Activated gamma-delta T cell treated with anti-CD3 and anti-CD28 coated beads, Interleukin-2, amount 50 U/mL, for 16 hours (primary cell): ENCODE data around the gene UPP2.

Experiments used
- DNase-seq: peaks from one replicate; pipeline ENCODE4 v3.0.0-alpha.2; 2020; ENCODE audit warnings: low read depth

UPP2 gene

DNA sequence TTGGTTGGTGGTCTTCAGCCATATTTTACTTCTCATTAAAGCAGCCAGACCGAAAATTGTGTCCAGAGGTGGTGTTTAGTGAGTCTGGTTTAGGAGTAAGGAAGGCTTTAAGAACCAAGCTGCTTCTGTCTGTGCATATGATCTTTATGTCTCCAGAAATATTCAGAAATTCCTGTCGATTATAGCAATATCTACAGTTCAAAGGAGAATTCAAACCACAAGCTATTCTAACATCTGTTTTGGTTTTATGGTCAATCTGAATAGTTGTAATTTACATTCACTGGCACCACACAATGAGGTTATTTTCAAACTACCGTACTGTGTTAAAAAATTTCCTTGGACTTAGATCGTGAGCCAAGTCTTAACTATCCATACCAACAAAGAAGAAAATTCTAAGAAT lies 11.3 kb downstream of the UPP2 start:
- no peak for DNase-seq

GRCh38 chr2:158113741-158114295 lies 12.1 kb downstream of the UPP2 start:
- DNase-seq, result no peak

DNA sequence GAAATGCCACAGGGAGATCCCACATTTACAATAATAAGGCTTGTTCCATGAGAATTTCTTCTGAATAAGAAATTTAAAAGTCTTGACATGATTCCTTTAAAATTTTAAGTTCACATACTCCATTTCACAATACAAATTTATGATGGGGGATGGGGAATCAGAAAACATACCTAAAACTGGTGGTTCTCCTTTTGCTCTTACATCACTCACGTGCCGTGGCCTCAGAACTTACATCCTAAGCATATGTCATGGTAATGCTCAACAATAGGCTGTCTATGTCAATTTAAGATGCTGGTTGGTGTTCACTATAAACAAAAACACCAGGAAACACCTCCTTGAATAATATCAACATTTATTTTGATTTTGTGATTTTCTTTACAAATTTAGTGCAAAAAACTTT lies 12.8 kb downstream of the UPP2 start:
- no peak for DNase-seq

DNA sequence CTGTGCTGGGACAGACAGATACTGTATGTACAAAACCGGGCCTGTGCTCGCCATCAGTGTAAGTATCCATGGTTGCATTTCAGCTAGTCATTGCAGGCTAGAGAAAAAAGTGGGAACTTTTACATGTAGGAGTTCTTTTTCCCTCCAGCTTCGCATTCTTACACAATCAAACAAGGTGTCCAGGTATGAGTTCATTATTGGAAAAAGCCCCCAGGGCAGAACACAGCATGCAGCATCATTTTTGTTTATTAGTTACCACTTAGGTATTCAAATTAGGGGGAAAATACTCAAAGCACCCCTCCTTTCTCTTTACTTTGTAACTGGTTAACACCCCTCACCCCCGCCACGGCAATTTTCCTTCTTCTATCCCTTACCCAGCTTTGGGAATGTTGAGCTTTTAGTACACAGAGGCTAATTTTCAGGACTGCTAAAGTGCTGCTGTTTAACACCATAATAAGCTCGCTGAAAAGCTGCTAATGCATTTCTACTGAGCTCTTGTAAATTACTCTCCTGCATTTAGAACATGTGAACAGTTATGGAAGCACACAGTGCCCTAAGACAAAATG lies 13.6 kb downstream of the UPP2 start:
- no peak for DNase-seq

GRCh38 chr2:158116936-158117335 lies 15.3 kb downstream of the UPP2 start:
- DNase-seq, result no peak

DNA sequence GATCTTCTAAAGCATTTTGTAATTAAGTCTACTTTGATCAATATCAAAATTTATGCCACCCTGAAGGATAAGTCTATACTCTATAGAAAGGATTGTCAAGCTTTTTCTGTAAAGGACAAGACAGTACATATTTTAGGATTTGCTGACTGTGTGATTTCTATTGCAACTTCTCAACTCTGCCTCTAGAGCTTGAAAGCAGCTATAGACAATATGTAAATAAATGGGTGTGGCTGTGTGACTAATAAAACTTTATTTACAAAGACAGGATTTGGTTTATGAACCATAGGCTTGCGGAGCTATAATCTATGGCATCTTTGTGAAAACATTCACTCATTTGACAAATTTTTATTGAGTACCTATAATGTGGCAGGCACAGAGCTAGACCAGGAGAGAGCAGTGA lies 18.4 kb downstream of the UPP2 start:
- DNase-seq, result no peak

DNA sequence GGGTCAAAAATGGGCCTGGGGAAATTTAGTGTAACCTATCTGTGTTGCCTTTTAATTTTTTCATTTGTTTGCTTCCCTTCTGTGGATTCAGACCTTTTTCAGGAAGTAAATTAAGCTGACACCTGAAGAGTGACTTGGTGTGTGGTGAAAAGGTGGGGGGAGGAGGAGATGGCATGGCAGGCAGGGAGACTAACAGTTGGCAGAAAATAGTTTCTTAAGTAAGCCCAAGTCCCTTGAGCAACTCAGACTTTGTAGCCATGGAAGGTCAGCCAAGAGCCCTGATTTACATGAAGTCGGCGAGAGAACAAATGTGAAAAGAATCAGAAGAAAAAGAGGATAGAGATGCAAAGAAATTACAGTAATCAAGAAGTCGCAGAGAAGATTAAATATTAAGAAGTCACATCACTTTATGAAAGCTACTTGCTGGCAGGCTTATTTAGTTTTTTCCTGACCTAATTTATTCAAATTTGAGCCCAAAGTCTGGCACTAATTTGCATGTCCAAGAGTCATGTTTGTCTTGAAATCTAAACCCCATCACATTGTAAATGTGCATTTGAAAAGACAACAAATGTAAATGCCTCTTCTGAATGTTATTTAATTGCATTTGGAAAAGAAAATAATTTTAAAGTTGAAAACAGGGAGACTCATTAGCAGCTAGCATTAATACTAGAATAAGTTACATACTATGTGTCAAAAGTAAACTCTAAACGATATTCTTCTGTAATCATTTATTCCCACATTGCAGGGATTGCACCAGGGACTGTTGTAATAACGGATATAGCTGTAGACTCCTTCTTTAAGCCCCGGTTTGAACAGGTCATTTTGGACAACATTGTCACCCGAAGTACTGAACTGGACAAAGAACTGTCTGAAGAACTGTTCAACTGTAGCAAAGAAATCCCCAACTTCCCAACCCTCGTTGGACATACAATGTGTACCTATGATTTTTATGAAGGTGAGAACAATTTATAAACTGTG lies 19.3 kb downstream of the UPP2 start:
- no peak for DNase-seq

GRCh38 chr2:158124896-158125295 lies 23.2 kb downstream of the UPP2 start:
- DNase-seq, result no peak

GRCh38 chr2:158125756-158126498 lies 24.3 kb downstream of the UPP2 start:
- DNase-seq, result no peak

DNA sequence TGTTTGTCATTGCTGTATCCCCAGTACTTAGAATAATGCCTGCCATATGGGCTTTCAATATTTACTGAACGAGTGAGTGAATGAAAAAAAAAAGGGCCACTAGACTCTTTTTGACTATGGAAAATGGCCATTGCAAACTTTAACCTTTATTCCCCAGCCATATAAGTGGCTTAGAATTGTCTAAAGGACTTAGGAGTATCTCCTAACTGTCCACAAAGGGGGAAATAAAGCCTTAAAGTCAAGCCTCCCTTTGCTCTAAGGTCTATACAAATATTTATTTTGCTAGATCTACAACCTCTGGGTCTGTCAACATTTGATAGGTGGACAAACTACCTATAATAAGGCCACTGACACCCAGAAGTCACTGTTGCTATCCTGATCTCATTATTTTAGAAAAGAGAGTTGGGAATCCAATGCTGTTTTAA lies 25.7 kb downstream of the UPP2 start:
- no peak for DNase-seq

DNA sequence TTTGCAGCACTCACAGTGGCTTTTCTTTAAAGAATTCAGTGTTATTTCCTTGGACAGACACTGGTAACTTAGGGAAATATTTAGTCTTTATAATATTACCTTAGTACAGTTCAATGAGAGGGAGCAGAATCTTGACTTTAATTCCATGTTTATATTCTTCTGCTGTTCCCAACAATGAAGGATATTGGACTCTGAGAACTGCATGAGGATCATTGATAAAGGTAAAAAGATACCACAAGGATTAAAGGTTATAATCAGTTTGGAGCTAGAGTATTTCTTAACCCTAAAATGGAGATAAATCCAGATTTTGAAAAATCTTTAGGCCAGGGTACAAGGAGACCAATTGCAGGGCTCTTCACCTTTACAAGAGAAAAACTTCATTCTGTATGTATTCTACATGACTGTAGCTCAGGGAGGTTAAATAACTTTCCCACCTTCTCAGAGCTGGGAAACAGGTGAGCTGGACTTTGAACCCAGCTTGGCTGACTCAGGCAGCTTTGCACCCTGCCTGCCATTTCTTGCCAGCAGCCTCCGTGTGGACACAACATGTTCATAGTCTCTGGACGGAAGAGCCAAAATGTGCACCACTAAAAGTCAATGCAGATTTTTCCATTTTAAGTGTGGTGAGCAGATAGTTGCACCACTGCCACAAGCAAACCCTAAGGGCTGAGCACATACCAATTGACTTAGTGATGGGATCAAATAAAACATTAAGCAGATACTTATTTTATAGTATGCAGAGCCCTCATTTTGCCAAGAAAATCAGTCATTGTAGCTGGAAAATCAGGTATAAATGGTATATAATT lies 26.7 kb downstream of the UPP2 start:
- no peak for DNase-seq

- no peak for DNase-seq
Observed at GRCh38 chr2:158129037-158129436, 27.4 kb downstream of the UPP2 start.

- no peak for DNase-seq
Observed at GRCh38 chr2:158130832-158131473, 29.3 kb downstream of the UPP2 start.

DNA sequence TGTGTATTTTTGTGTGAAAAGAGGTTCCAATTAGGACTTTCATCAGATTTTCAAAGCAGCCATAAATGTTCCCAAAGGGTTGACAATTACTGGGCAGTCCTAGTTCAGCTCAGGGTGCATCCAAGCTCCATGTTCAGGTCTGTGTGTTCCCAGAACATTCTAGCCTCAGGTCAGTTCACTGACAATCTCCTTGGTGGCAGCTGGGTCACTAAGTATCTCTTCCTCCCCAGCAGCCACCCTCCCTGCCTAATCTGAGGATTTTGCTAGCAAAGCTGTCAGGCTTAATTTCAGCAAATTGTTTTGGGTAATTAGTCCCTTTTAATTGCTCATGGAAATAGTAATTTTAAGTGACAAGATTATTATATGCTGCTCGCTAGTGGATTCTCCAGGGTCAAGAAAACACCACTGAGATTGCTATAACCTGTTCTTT lies 29.8 kb downstream of the UPP2 start:
- no peak for DNase-seq

GRCh38 chr2:158131919-158132566 lies 30.4 kb downstream of the UPP2 start:
- no peak for DNase-seq

DNA sequence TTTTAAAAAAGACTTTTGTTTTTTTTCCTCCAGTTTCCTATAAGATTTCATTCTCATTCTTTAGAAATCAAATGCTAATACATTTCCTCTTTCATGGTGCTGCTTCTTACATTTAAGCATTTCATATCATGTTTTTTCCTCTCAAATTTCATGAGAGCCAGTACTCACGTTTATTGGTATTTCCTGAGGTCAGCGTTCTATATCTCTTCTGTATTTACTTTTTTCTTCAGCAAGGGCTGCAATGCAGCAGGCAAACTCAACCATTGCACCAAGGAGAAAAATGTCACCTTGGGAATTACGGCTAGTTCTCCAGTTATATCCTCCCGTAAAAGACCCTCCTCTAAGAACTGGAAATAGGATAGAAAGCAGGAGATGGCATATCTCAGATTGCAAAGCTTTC lies 32.4 kb downstream of the UPP2 start:
- no peak for DNase-seq

DNA sequence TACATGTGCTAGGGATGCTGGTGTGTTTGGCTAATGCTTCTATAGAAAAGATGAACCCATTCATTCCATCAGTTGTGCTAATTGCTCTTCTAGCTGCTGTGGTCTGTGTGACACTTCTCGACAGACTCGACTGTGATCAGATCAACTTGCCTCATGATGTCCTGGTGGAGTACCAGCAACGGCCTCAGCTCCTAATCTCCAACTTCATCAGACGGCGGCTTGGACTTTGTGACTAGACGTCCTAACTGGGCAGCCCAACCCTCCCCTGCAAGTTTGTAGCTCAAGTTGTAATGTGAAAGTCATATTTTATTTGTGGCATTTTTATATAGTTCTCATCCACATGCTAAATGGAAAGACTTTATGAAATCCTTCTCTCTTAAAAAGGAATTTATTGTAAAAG lies 33.0 kb downstream of the UPP2 start:
- DNase-seq, result no peak

GRCh38 chr2:158135096-158135495 lies 33.4 kb downstream of the UPP2 start:
- no peak for DNase-seq

DNA sequence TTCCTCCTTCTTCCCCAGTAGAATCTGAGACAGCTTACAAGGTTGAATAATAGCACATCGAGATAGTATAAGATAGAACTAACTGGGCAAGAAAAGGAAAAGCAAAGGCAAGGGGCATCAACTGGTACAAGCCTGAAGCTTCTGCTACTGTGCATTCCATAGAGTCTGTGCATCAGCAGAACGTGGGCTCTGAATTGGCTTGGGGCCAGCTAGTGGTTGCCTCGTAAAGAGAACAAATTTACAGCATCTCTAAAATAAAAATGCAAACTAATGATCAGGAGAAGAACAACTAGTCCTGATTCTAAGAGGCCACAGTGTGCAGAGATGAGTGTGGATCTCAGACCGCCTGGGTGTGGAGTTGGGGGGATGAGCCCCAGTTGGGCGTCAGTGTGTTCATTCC lies 36.6 kb downstream of the UPP2 start:
- no peak for DNase-seq

DNA sequence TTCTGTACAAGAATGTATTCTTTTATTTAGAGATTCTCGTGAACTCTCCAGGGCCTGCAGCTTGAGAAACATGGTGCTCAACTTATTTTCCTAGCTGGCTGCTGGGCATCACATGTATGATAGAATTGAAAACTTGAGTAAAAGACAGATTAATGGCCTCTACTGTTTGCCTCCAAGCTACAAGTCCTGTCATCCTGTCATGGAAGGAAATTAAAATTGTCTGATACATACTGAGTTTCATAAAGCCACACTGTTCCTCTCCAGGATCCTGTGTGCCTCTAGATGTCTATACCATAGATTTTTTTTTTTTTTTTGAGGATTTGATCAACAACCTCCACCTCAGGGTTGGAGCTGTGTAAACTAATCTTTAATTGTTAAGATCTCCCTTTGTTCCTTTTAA lies 38.5 kb downstream of the UPP2 start:
- no peak for DNase-seq

DNA sequence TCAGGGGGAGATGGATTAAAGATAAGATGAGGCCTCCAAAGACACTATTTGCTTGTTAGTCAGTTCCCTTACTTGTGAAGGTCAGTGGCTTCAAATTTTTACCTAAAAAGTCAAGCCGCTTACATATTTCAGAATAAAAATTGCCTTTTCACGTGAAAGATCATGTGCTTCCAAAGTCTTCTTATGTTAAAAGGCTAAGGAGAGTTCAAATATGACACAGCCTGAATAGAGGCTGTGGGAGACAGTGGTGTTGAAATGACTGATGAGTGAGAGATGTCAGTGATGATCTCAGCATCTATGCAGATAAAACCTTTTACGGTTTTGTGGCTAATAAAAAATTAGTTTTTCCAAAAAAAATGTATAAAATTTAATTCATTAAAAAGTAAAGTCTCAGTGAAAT lies 40.5 kb downstream of the UPP2 start:
- no peak for DNase-seq
